ENCODE measurements around the gene HDDC3. TPM values are rescaled to one million over a fixed set of nuclear protein-coding genes. Genes with fewer than 3 reads are reported as not detected.

HDDC3 gene
- total RNA-seq, 1 experiment from 2014 or later = 13.3 TPM

GRCh38 chr15:90955624-90956273, 23.4 kb upstream of the HDDC3 start:
- Mint-ChIP-seq H3K27ac (peak overlapping the region in 1 of 3 experiments; percentile 68; a peak in 1 of 7 replicates), H3K36me3 (ENCODE audit: insufficient read depth in 1 of 3, low read depth in 3 of 3) (peaks cover 15 to 45% (median 44%) of the 10 kb centered on the region in 3 experiments; a peak in 6 of 7 replicates), H3K4me3 (peak overlapping the region; percentile 77 to 82), H3K4me1 (peaks cover 15 to 16% of the 10 kb centered on the region in 2 experiments), H3K9me3 (no peaks in the 10 kb centered on the region), H3K27me3 (ENCODE audit: low read depth) (no peaks in the 10 kb centered on the region)
- Histone ChIP-seq H3K4me2 (ENCODE audit: insufficient read depth, insufficient read length, low read length) (peak overlapping the region; percentile 41), H3K79me1 (ENCODE audit: insufficient read depth, low read depth, low read length, poor library complexity, severe bottlenecking) (no peaks in the 10 kb centered on the region), H3K56ac (ENCODE audit: insufficient read length, low read depth, low read length) (no peak overlapping the region), H3K27ac (ENCODE audit: insufficient read length, low read depth, low read length) (no peak overlapping the region), H3T11ph (ENCODE audit: low read length) (no peak overlapping the region), H3K4me1 (ENCODE audit: insufficient read depth, low read length) (peaks cover 7% of the 10 kb centered on the region; the same call in 1 of the 2 replicates), H2BK5ac (ENCODE audit: insufficient read length, low read length) (no peak overlapping the region), H2AK5ac (ENCODE audit: insufficient read length, low read length) (no peak overlapping the region), H3K27me3 (ENCODE audit: insufficient read depth, low read length) (no peaks in the 10 kb centered on the region), H3K23me2 (ENCODE audit: insufficient read length, low read depth, low read length, poor library complexity, severe bottlenecking) (peaks cover 15% of the 10 kb centered on the region), H3K23ac (ENCODE audit: insufficient read length, low read depth, low read length) (no peak overlapping the region), H4K5ac (ENCODE audit: insufficient read length, low read depth, low read length) (no peak overlapping the region), H3K18ac (ENCODE audit: insufficient read length, low read depth, low read length) (no peak overlapping the region), H4K91ac (ENCODE audit: insufficient read length, low read depth, low read length) (no peak overlapping the region), H3K14ac (ENCODE audit: insufficient read depth, low read length) (no peak overlapping the region), H3K4ac (ENCODE audit: low read depth, low read length) (no peak overlapping the region), H2BK15ac (ENCODE audit: low read depth, low read length) (no peak overlapping the region), H2BK120ac (ENCODE audit: low read depth, low read length, poor library complexity, severe bottlenecking) (no peak overlapping the region), H2BK20ac (ENCODE audit: low read depth, low read length, poor library complexity, severe bottlenecking) (no peak overlapping the region), H2AFZ (ENCODE audit: low read length) (no peak overlapping the region), H3K9ac (ENCODE audit: extremely low read depth, insufficient read length, low read length) (no peak overlapping the region), H4K8ac (replicated peaks; ENCODE audit: insufficient read length, low read depth, low read length) (no peak overlapping the region), H2BK12ac (ENCODE audit: insufficient read length, low read depth, low read length) (no peak overlapping the region), H4K20me1 (ENCODE audit: control insufficient read depth, insufficient read depth, insufficient read length) (peaks cover 3% of the 10 kb centered on the region), H3K9me3 (ENCODE audit: control insufficient read depth, low read depth, low read length) (no peaks in the 10 kb centered on the region), H3K79me2 (ENCODE audit: insufficient read depth, low read length) (no peaks in the 10 kb centered on the region)
- TF ChIP-seq CTCF (conservative IDR thresholded peaks at IDR 0.05) = no peak
- WGBS (ENCODE audit: extremely low coverage, insufficient read length, low lambda C conversion rate) = no CpG with 5 or more reads among the region's 20 CpGs
- no peak for DNase-seq
